ENCODE data around the gene MOBP. TPM values are rescaled to one million over a fixed set of nuclear protein-coding genes. Genes with fewer than 3 reads are reported as not detected.

MOBP gene
- total RNA-seq, 1 experiment from 2014 or later, result not detected

DNA sequence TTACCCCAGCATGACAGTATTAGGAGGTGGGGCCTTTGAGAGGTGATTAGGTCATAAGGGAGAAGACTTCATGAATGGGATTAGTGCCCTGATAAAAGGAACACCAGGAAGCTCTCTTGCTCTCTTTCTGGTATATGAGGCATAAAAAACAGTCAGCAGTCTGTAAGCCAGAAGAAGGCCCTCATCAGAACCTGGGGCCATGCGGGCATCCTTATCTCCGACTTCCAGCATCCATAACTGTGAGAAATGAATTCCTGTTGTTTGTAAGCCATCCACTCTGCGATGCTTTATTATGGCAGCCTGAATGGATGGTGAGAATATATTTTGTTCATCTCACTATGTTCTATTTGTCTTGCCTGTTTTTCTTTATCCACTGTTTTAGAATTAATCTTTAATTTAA is 17.7 kb upstream of the MOBP start:
- no peaks in the 10 kb centered on the region for H4K20me1 ChIP-seq (ENCODE audit: insufficient read depth)
- H3K36me3 ChIP-seq (ENCODE audit: control insufficient read depth in 1 of 2, insufficient read depth in 2 of 2, low read length in 2 of 2), result no peaks in the 10 kb centered on the region
- intact Hi-C loops (cut with micrococcal nuclease), result loop anchor here (5.0 kb wide), 1 partner anchor 728 kb away; no protein-coding TSS in a partner anchor
- H3K79me2 ChIP-seq (ENCODE audit: insufficient read depth, low read length), result no peaks in the 10 kb centered on the region
- no peak for DNase-seq (ENCODE audit: low read depth, low spot score)
- POLR2A ChIA-PET, result no interaction called here
- no peak overlapping the region for H2AFZ ChIP-seq (ENCODE audit: low read depth, low read length, poor library complexity, severe bottlenecking)
- H3K4me3 ChIP-seq (replicated peaks in 1 of 2; ENCODE audit: low read depth in 1 of 2, low read length in 2 of 2), result no peak overlapping the region
- no peak for ATAC-seq
- 0 out of 4 replicates have a peak, but pooled peaks cover 0 to 2% of the 10 kb centered on the region in 2 experiments for H3K4me1 ChIP-seq (ENCODE audit: control insufficient read depth in 1 of 2, insufficient read depth in 2 of 2, low read length in 2 of 2)
- RAD21 ChIA-PET (ENCODE audit: low non-redundant PET in 1 of 2, low total read pairs in 2 of 2, uncharacterized antibody in 2 of 2, unreplicated experiment in 2 of 2), result no interaction called here
- H3K9ac ChIP-seq (ENCODE audit: low read length), result no peak overlapping the region
- CTCF ChIA-PET, result no interaction called here
- no peak overlapping the region for H3K27ac ChIP-seq (ENCODE audit: low read depth, low read length)
- BruUV-seq (replicated peaks), result no TSS peak
- no peak overlapping the region for H3K4me2 ChIP-seq (ENCODE audit: low read length)
- H3K9me2 ChIP-seq (ENCODE audit: insufficient read depth), result no peaks in the 10 kb centered on the region
- H3K27me3 ChIP-seq (ENCODE audit: insufficient read depth, low read length), result no peaks in the 10 kb centered on the region
- TF ChIP-seq ZNF274 (IDR thresholded peaks at IDR 0.05; ENCODE audit: low read depth, low read length) (no peak), ZFX (IDR thresholded peaks at IDR 0.05) (no peak), EGR1 (IDR thresholded peaks at IDR 0.05; ENCODE audit: low read depth) (no peak), EZH2 (IDR thresholded peaks at IDR 0.05) (no peak), CTCF (IDR thresholded peaks at IDR 0.05 in 2 of 3, conservative IDR thresholded peaks at IDR 0.05 in 1 of 3; ENCODE audit: borderline replicate concordance in 1 of 3, insufficient read depth in 1 of 3, low read depth in 2 of 3, low read length in 2 of 3) (no peak), SRF (IDR thresholded peaks at IDR 0.05; ENCODE audit: low read depth) (no peak), EZH2phosphoT487 (IDR thresholded peaks at IDR 0.05; ENCODE audit: borderline replicate concordance) (no peak), POLR2AphosphoS5 (IDR thresholded peaks at IDR 0.05; ENCODE audit: low read depth, low read length) (no peak), TCF7L2 (IDR thresholded peaks at IDR 0.05; ENCODE audit: borderline replicate concordance, extremely low read depth, insufficient read depth, insufficient read length) (no peak), CEBPB (IDR thresholded peaks at IDR 0.05; ENCODE audit: low read depth) (no peak), YY1 (IDR thresholded peaks at IDR 0.05; ENCODE audit: extremely low read depth, insufficient replicate concordance, low read depth, low read length) (no peak), SP1 (IDR thresholded peaks at IDR 0.05; ENCODE audit: low read depth) (no peak), POLR2A (IDR thresholded peaks at IDR 0.05; ENCODE audit: borderline replicate concordance, extremely low read depth, insufficient read depth, insufficient read length) (no peak), RAD21 (IDR thresholded peaks at IDR 0.05; ENCODE audit: low read depth) (no peak), CBX3 (IDR thresholded peaks at IDR 0.05; ENCODE audit: low read depth) (no peak), MAX (IDR thresholded peaks at IDR 0.05) (no peak), JUND (IDR thresholded peaks at IDR 0.05) (no peak), ELF1 (IDR thresholded peaks at IDR 0.05; ENCODE audit: borderline replicate concordance, low read depth) (no peak)
- TF ChIP-seq, protein P1, sequence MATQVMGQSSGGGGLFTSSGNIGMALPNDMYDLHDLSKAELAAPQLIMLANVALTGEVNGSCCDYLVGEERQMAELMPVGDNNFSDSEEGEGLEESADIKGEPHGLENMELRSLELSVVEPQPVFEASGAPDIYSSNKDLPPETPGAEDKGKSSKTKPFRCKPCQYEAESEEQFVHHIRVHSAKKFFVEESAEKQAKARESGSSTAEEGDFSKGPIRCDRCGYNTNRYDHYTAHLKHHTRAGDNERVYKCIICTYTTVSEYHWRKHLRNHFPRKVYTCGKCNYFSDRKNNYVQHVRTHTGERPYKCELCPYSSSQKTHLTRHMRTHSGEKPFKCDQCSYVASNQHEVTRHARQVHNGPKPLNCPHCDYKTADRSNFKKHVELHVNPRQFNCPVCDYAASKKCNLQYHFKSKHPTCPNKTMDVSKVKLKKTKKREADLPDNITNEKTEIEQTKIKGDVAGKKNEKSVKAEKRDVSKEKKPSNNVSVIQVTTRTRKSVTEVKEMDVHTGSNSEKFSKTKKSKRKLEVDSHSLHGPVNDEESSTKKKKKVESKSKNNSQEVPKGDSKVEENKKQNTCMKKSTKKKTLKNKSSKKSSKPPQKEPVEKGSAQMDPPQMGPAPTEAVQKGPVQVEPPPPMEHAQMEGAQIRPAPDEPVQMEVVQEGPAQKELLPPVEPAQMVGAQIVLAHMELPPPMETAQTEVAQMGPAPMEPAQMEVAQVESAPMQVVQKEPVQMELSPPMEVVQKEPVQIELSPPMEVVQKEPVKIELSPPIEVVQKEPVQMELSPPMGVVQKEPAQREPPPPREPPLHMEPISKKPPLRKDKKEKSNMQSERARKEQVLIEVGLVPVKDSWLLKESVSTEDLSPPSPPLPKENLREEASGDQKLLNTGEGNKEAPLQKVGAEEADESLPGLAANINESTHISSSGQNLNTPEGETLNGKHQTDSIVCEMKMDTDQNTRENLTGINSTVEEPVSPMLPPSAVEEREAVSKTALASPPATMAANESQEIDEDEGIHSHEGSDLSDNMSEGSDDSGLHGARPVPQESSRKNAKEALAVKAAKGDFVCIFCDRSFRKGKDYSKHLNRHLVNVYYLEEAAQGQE (IDR thresholded peaks at IDR 0.05; ENCODE audit: low read depth), result no peak
- TF ChIP-seq, protein P2, sequence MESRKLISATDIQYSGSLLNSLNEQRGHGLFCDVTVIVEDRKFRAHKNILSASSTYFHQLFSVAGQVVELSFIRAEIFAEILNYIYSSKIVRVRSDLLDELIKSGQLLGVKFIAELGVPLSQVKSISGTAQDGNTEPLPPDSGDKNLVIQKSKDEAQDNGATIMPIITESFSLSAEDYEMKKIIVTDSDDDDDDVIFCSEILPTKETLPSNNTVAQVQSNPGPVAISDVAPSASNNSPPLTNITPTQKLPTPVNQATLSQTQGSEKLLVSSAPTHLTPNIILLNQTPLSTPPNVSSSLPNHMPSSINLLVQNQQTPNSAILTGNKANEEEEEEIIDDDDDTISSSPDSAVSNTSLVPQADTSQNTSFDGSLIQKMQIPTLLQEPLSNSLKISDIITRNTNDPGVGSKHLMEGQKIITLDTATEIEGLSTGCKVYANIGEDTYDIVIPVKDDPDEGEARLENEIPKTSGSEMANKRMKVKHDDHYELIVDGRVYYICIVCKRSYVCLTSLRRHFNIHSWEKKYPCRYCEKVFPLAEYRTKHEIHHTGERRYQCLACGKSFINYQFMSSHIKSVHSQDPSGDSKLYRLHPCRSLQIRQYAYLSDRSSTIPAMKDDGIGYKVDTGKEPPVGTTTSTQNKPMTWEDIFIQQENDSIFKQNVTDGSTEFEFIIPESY (IDR thresholded peaks at IDR 0.05; ENCODE audit: extremely low read depth, insufficient replicate concordance, low read length), result no peak
- no peaks in the 10 kb centered on the region for H3K9me3 ChIP-seq (ENCODE audit: control insufficient read depth in 1 of 2, insufficient read depth in 1 of 2, low read depth in 1 of 2, low read length in 2 of 2)
